ENCODE measurements around the gene CELF2.

GRCh38 chr10:11284291-11285085, 266.8 kb downstream of the CELF2 start:
- TF ChIP-seq POLR2A (IDR thresholded peaks at IDR 0.05) (no peak), CTCF (IDR thresholded peaks at IDR 0.05) (no peak), EP300 (IDR thresholded peaks at IDR 0.05) (no peak)
